ENCODE results near the gene ROGDI. TPM values are rescaled to one million over a fixed set of nuclear protein-coding genes. Genes with fewer than 3 reads are reported as not detected.

Gene ROGDI
- total and polyA plus RNA-seq, 12 donors, result 44.1 to 148 (median 96.9) TPM

GRCh38 chr16:4800290-4801041 lies 2.0 kb downstream of the ROGDI start:
- Histone ChIP-seq H3K4me1 (peaks cover 0 to 47% (median 29%) of the 10 kb centered on the region in 9 donors), H3K27ac (peak overlapping the region in 8 of 10 donors; percentile 29 to 96 (median 74)), H3K36me3 (peaks cover 0 to 61% (median 29%) of the 10 kb centered on the region in 9 donors), H3K27me3 (no peaks in the 10 kb centered on the region), H3K4me3 (peak overlapping the region in 4 of 10 donors; percentile 74 to 95 (median 89)), H3K9me3 (no peaks in the 10 kb centered on the region)
- WGBS, 2 donors, result 62 to 65% methylated on average over 17 of the region's 17 CpGs
- DNase-seq (peak; percentile 61 to 69), ATAC-seq (peak in 4 of 8 donors; percentile 5 to 36 (median 14))
- intact Hi-C loops (cut with DNase I), result loop anchor here in 5 of 10 donors (5.0 to 10.0 kb wide), 4 partner anchors 33 to 157 kb away; partner anchors contain the start of genes ZNF500 (in 3 of the 5), GLYR1 (in 2 of the 5), UBN1 (in 2 of the 5) and SEC14L5 (in 1 of the 5)
- TF ChIP-seq, protein P1, sequence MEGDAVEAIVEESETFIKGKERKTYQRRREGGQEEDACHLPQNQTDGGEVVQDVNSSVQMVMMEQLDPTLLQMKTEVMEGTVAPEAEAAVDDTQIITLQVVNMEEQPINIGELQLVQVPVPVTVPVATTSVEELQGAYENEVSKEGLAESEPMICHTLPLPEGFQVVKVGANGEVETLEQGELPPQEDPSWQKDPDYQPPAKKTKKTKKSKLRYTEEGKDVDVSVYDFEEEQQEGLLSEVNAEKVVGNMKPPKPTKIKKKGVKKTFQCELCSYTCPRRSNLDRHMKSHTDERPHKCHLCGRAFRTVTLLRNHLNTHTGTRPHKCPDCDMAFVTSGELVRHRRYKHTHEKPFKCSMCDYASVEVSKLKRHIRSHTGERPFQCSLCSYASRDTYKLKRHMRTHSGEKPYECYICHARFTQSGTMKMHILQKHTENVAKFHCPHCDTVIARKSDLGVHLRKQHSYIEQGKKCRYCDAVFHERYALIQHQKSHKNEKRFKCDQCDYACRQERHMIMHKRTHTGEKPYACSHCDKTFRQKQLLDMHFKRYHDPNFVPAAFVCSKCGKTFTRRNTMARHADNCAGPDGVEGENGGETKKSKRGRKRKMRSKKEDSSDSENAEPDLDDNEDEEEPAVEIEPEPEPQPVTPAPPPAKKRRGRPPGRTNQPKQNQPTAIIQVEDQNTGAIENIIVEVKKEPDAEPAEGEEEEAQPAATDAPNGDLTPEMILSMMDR (IDR thresholded peaks at IDR 0.05), result no peak

DNA sequence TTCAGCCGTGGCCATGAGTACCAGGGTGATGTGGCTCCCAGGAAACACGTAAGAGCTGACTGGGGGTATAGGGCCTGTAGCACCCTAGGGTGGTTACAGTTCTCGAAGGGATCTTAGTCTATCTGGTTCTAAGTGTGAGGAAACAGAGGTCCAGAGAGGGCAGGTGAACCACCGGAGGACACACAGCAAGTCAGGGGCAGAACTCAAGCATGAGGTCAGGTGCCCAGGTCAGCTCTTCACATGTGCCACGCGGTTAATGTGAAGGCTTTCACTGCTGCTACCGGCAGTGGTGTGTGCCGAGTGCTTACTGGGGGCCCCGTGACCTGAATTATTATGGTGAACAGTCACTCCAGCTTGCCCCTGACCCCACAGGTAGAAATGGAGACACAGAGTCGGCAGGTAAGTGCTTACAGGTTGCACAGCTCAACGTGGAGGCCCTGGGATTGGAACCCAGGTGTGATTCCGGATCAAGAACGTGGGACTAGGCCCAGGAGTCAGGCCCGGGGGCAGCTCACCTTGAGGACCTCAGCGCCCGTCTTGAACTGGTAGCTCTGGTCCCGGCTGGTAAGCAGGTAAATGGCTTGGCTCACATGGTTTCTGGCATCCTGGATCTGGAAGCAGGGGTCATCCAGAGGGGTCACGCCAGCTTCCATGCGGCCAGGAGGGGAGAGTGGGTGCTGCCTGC lies 3.1 kb downstream of the ROGDI start:
- no peak for DNase-seq
- Histone ChIP-seq H3K36me3 (peaks cover 0 to 50% (median 21%) of the 10 kb centered on the region in 9 donors), H3K27ac (no peak overlapping the region), H3K27me3 (no peaks in the 10 kb centered on the region), H3K9me3 (no peaks in the 10 kb centered on the region), H3K4me3 (no peak overlapping the region), H3K4me1 (peaks cover 0 to 36% (median 29%) of the 10 kb centered on the region in 9 donors)
- TF ChIP-seq, protein P1 (IDR thresholded peaks at IDR 0.05), result no peak
- 92 to 96% methylated on average over 19 of the region's 19 CpGs for WGBS, 2 donors
- intact Hi-C loops (cut with DNase I), result loop anchor here in 1 of 10 donors (5.0 kb wide), 1 partner anchor 62 kb away; no protein-coding TSS in a partner anchor
- no peak for ATAC-seq

- Histone ChIP-seq H3K27ac (no peak overlapping the region), H3K4me1 (peaks cover 0 to 28% (median 26%) of the 10 kb centered on the region in 9 donors), H3K27me3 (no peaks in the 10 kb centered on the region), H3K36me3 (peaks cover 0 to 44% (median 19%) of the 10 kb centered on the region in 9 donors), H3K9me3 (no peaks in the 10 kb centered on the region), H3K4me3 (no peak overlapping the region)
- WGBS, 2 donors, result 95% methylated on average over 16 of the region's 16 CpGs
- ATAC-seq (no peak), DNase-seq (no peak)
- intact Hi-C loops (cut with DNase I), result loop anchor here in 1 of 10 donors (5.0 kb wide), 1 partner anchor 61 kb away; no protein-coding TSS in a partner anchor
- TF ChIP-seq, protein P1 (IDR thresholded peaks at IDR 0.05), result no peak
These were observed 4.0 kb downstream of the ROGDI start for GRCh38 chr16:4798456-4798855.

DNA sequence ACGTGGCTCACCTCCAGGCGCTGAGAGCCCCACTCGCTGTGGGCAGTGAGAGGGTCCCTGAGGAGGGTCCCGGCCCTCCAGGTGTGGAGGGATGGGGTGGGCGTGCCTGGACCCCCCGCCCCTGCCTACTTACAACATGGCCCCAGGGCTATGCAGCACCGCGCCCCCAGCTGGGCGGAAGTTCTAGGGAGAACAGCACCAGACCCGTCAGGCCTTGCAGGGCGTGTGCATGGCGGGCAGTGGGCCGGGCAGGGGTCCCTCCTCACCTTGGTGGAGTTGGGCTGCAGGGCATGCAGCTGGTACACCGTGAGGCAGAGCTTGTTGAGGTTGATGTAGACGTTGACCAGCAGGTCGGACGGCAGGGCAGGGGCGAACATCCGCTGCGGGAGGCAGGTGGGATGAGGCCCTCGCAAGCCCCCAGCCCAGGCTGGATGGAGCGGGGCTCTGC lies 4.6 kb downstream of the ROGDI start:
- WGBS, 2 donors, result 94 to 95% methylated on average over 22 of the region's 22 CpGs
- Histone ChIP-seq H3K27ac (no peak overlapping the region), H3K27me3 (no peaks in the 10 kb centered on the region), H3K9me3 (no peaks in the 10 kb centered on the region), H3K4me3 (no peak overlapping the region), H3K4me1 (peaks cover 0 to 22% (median 20%) of the 10 kb centered on the region in 9 donors), H3K36me3 (peaks cover 0 to 44% (median 19%) of the 10 kb centered on the region in 9 donors)
- DNase-seq (no peak), ATAC-seq (no peak)
- TF ChIP-seq, protein P1 (IDR thresholded peaks at IDR 0.05), result no peak
- intact Hi-C loops (cut with DNase I), result loop anchor here in 1 of 10 donors (5.0 kb wide), 1 partner anchor 61 kb away; no protein-coding TSS in a partner anchor
